CD4-positive, alpha-beta T cell (primary cell): ENCODE data around the gene CFAP61. TPM values are rescaled to one million over a fixed set of nuclear protein-coding genes. Genes with fewer than 3 reads are reported as not detected.

Experiments used
- ATAC-seq: fragments of 200-7000 bp; cut with Tn5 transposase; one replicate; pipeline ENCODE4 v1.10.0; 2022; ENCODE audit warnings: mild to moderate bottlenecking; ENCODE audit not compliant: poor library complexity
- CTCF ChIA-PET: fragments of 350-600 bp; sonication (Branson Sonifier 250); formaldehyde crosslinking; loops from one replicate; lab custom pipeline; 2021; ENCODE audit warnings: antibody characterized with exemption, inconsistent platforms; lab: Charles Lee
- POLR2A ChIA-PET: fragments of 350-600 bp; sonication (Branson Sonifier 250); formaldehyde crosslinking; loops from one replicate; lab custom pipeline; 2021; ENCODE audit warnings: antibody characterized with exemption, inconsistent platforms; lab: Charles Lee
- DNase-seq, 14 experiments: peaks; one replicate each; pipeline ENCODE4 v3.0.0-alpha.2; 2013 to 2020; ENCODE audit warnings: mixed read lengths in 2 of 14
- H3K27ac ChIP-seq, 2 donors: one replicate each; pipeline versions ENCODE4 v1.5.1 to v1.7.0; 2013; ENCODE audit warnings: low read length in 2 of 2, low read depth in 1 of 2, mild to moderate bottlenecking in 1 of 2
- H3K27me3 ChIP-seq, 2 experiments: 1 replicate in 1 of 2; 2 replicates in 1 of 2; pipeline versions ENCODE4 v1.6.1 to v1.7.0; 2013; ENCODE audit warnings: low read length in 2 of 2, control low read depth in 1 of 2, mild to moderate bottlenecking in 1 of 2, moderate library complexity in 1 of 2; ENCODE audit not compliant: insufficient read depth in 2 of 2, control insufficient read depth in 1 of 2
- H3K36me3 ChIP-seq: one replicate; pipeline ENCODE4 v1.6.1; 2013; ENCODE audit warnings: low read length, control low read depth; ENCODE audit not compliant: insufficient read depth
- H3K4me1 ChIP-seq: one replicate; pipeline ENCODE4 v1.6.1; 2013; ENCODE audit warnings: low read length, control low read depth; ENCODE audit not compliant: insufficient read depth
- H3K4me3 ChIP-seq: one replicate; pipeline ENCODE4 v1.5.1; 2013; ENCODE audit warnings: mild to moderate bottlenecking, low read length, moderate library complexity
- H3K9me3 ChIP-seq, 2 experiments: 1 replicate in 1 of 2; 2 replicates in 1 of 2; pipeline versions ENCODE4 v1.6.1 to v1.7.0; 2013; ENCODE audit warnings: low read length in 2 of 2, mild to moderate bottlenecking in 2 of 2, control low read depth in 1 of 2, moderate library complexity in 1 of 2; ENCODE audit not compliant: control insufficient read depth in 1 of 2, insufficient read depth in 1 of 2
- H3K27ac Mint-ChIP-seq: one replicate; pipeline ENCODE4 v1.8.0; 2020; ENCODE audit warnings: mixed read lengths
- H3K27me3 Mint-ChIP-seq: one replicate; pipeline ENCODE4 v1.8.0; 2021; ENCODE audit warnings: mixed read lengths
- H3K36me3 Mint-ChIP-seq: one replicate; pipeline ENCODE4 v1.8.0; 2021; ENCODE audit warnings: low read depth, mixed read lengths
- H3K4me1 Mint-ChIP-seq: one replicate; pipeline ENCODE4 v1.8.0; 2021; ENCODE audit warnings: low read depth, mixed read lengths
- H3K4me3 Mint-ChIP-seq: one replicate; pipeline ENCODE4 v1.8.0; 2020; ENCODE audit warnings: mild to moderate bottlenecking, mixed read lengths
- H3K9me3 Mint-ChIP-seq: one replicate; pipeline ENCODE4 v1.8.0; 2020; ENCODE audit warnings: mixed read lengths
- CTCF ChIP-seq: fragments of 200-600 bp; IDR thresholded peaks from one replicate; pipeline ENCODE4 v1.8.0; 2022; ENCODE audit warnings: antibody characterized with exemption, mild to moderate bottlenecking
- intact Hi-C, 2 experiments: fragments of 100-400 bp; cut with DNase I in 1 of 2; cut with micrococcal nuclease in 1 of 2; formaldehyde crosslinking; loops; one replicate each; pipeline versions ENCODE4 v1.15.1 to v1.9.0; 2023 to 2025; cut with DNase I, micrococcal nuclease
- total RNA-seq, 174 experiments: library from RNA in 2 of 174; stranded (reverse) in 2 of 174; gene quantifications; one replicate each; pipeline ENCODE4 v1.2.3 and lab custom pipeline; 2021 to 2026

The CFAP61 gene
- total RNA-seq, 2 experiments from 2014 or later: not detected

- POLR2A ChIA-PET: no interaction called here
- H3K27me3 Mint-ChIP-seq: peaks cover 9% of the 10 kb centered on the region
- intact Hi-C loops: no loop called here
These were observed 160.4 kb downstream of the CFAP61 start for GRCh38 chr20:20212675-20213096.

DNA sequence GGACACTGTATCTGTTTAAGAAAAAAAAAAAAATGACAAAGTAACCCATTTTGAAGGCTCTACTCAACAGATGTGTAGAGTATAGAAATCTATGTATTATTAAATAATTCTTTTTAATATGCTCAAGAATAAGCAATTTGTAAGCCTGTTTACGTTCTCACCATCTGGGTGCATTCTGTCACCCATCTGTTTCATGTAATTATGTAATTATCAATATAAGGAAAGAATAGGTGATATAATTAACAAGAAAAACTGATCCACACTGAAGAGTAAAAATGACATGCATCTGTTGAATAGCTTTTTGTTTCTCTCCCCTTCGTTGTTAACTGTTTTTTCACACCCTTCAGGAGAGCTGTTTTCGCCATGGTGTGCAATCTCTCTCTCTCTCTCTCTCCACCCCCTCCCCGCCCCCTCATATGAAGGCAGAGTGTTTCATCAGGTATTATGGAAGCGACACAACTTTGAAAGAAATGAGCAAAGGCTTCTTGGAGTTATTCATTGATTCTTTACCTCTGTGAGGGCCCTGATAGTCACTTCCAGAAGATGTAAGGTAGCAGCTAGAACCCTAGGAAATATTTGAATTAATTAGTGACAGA lies 161.3 kb downstream of the CFAP61 start:
- ATAC-seq: no peak
- ChIA-PET POLR2A (no interaction called here), CTCF (no interaction called here)
- no peak overlapping the region for H3K4me3 Mint-ChIP-seq
- no peak overlapping the region for H3K27ac Mint-ChIP-seq
- no peaks in the 10 kb centered on the region for H3K36me3 ChIP-seq
- no peaks in the 10 kb centered on the region for H3K4me1 ChIP-seq
- H3K9me3 Mint-ChIP-seq: peaks cover 3% of the 10 kb centered on the region
- peaks cover 9% of the 10 kb centered on the region for H3K27me3 Mint-ChIP-seq
- intact Hi-C loops: no loop called here
- H3K4me1 Mint-ChIP-seq: no peaks in the 10 kb centered on the region
- no peaks in the 10 kb centered on the region for H3K36me3 Mint-ChIP-seq
- H3K27me3 ChIP-seq: no peaks in the 10 kb centered on the region
- no peaks in the 10 kb centered on the region for H3K9me3 ChIP-seq
- no peak for TF ChIP-seq CTCF
- DNase-seq: no peak
- no peak overlapping the region for H3K27ac ChIP-seq
- no peak overlapping the region for H3K4me3 ChIP-seq

More at GRCh38 chr20:20212675-20213096, 160.4 kb downstream of the CFAP61 start:
- no peak for TF ChIP-seq CTCF
- no peaks in the 10 kb centered on the region for H3K9me3 ChIP-seq
- Mint-ChIP-seq H3K4me3 (no peak overlapping the region), H3K4me1 (no peaks in the 10 kb centered on the region), H3K36me3 (no peaks in the 10 kb centered on the region), H3K9me3 (peaks cover under 1% of the 10 kb centered on the region), H3K27ac (no peak overlapping the region)
- ATAC-seq: no peak
- H3K4me3 ChIP-seq: no peak overlapping the region
- H3K4me1 ChIP-seq: no peaks in the 10 kb centered on the region
- CTCF ChIA-PET: no interaction called here
- H3K27me3 ChIP-seq: no peaks in the 10 kb centered on the region
- DNase-seq: no peak
- H3K27ac ChIP-seq: no peak overlapping the region
- H3K36me3 ChIP-seq: no peaks in the 10 kb centered on the region

- no peak for ATAC-seq
- Histone ChIP-seq H3K9me3 (no peaks in the 10 kb centered on the region), H3K36me3 (no peaks in the 10 kb centered on the region), H3K27me3 (no peaks in the 10 kb centered on the region), H3K27ac (no peak overlapping the region), H3K4me1 (no peaks in the 10 kb centered on the region), H3K4me3 (no peak overlapping the region)
- Mint-ChIP-seq H3K4me1 (no peaks in the 10 kb centered on the region), H3K9me3 (peaks cover 3% of the 10 kb centered on the region), H3K4me3 (no peak overlapping the region), H3K27me3 (peaks cover 9% of the 10 kb centered on the region), H3K36me3 (no peaks in the 10 kb centered on the region), H3K27ac (no peak overlapping the region)
- ChIA-PET POLR2A (no interaction called here), CTCF (no interaction called here)
- intact Hi-C loops: no loop called here
- no peak for TF ChIP-seq CTCF
- DNase-seq: no peak
These were observed 162.5 kb downstream of the CFAP61 start for GRCh38 chr20:20214757-20215275.
